Kidney (tissue), 14 donors: ENCODE measurements around the gene TAF3. TPM values are rescaled to one million over a fixed set of nuclear protein-coding genes. Genes with fewer than 3 reads are reported as not detected.
"Not testable (repeated sequence)": the region's sequence is repeated elsewhere in the genome, so short reads cannot be mapped to it uniquely, and the experiment has no call there.

Experiments used
- DNase-seq, 5 donors: peaks; one replicate each; pipeline ENCODE4 v3.0.0-alpha.2; 2013 to 2020
- FAIRE-seq: peaks from 2 replicates; lab custom pipeline; 2012; peaks lifted over from hg19 to GRCh38; lab: Jason Lieb, UNC
- H3K27ac ChIP-seq, 2 donors: one replicate each; pipeline ENCODE4 v1.7.0; 2013; ENCODE audit warnings: low read depth in 2 of 2, low read length in 2 of 2, inconsistent platforms in 1 of 2
- H3K27me3 ChIP-seq: one replicate; pipeline ENCODE4 v1.7.1; 2013; ENCODE audit warnings: low read length, inconsistent platforms; ENCODE audit not compliant: control insufficient read depth, insufficient read depth
- H3K36me3 ChIP-seq, 3 donors: one replicate each; pipeline versions ENCODE4 v1.7.0 to v1.7.1; 2013; ENCODE audit warnings: low read length in 3 of 3, control low read depth in 1 of 3, inconsistent platforms in 1 of 3; ENCODE audit not compliant: insufficient read depth in 3 of 3, control insufficient read depth in 2 of 3
- H3K4me1 ChIP-seq, 3 donors: one replicate each; pipeline versions ENCODE4 v1.7.0 to v1.7.1; 2013; ENCODE audit warnings: low read length in 3 of 3, inconsistent platforms in 1 of 3, low read depth in 1 of 3; ENCODE audit not compliant: control insufficient read depth in 2 of 3, insufficient read depth in 2 of 3
- H3K4me3 ChIP-seq, 3 donors: one replicate each; pipeline versions ENCODE4 v1.7.0 to v1.8.1; 2013; ENCODE audit warnings: low read length in 3 of 3, control low read depth in 1 of 3, inconsistent platforms in 1 of 3
- H3K9ac ChIP-seq, 3 donors: one replicate each; pipeline versions ENCODE4 v1.7.0 to v1.7.1; 2013; ENCODE audit warnings: low read length in 3 of 3, control low read depth in 1 of 3, inconsistent platforms in 1 of 3
- H3K9me3 ChIP-seq, 3 donors: one replicate each; pipeline versions ENCODE4 v1.7.0 to v1.7.1; 2013; ENCODE audit warnings: low read length in 3 of 3, control low read depth in 1 of 3, inconsistent platforms in 1 of 3; ENCODE audit not compliant: control insufficient read depth in 2 of 3, insufficient read depth in 1 of 3
- CTCF ChIP-seq: IDR thresholded peaks from 3 replicates; pipeline ENCODE4 v1.5.1; 2012; ENCODE audit warnings: mild to moderate bottlenecking, moderate library complexity, borderline replicate concordance; ENCODE audit not compliant: insufficient read depth; ENCODE audit errors: extremely low read depth
- intact Hi-C: fragments of 100-400 bp; cut with DNase I; formaldehyde crosslinking; loops from one replicate; pipeline ENCODE4 v1.11.1; 2022
- polyA plus RNA-seq: library from polyadenylated mRNA; stranded (reverse); fragments of 350-450 nt; fragmentation: Illumina TruSeq; extraction: RNeasy Lipid Tissue Mini Kit (QIAGEN cat#74804); gene quantifications from one replicate; pipeline ENCODE4 v1.2.3, GENCODE V29; 2014; ENCODE audit warnings: low read depth, low replicate concordance; ENCODE audit not compliant: insufficient read depth
- total RNA-seq: library from RNA; stranded (reverse); fragmentation: NEBNext Ultra II Directional; extraction: Animal tissue kit (Norgen Biotek cat#: 25700); gene quantifications from one replicate; pipeline ENCODE4 v1.2.1, GENCODE V29; 2021
- donor health status: control.
- donor health status: control.
- donor health status: control.
- donor health status: control.
- donor health status: control.
- donor health status: DM: yes; HTN: yes; CAD: no.
- donor health status: Normal renal cell carcinoma (clear cell type).

TAF3 gene
- total and polyA plus RNA-seq, 2 donors from 2014 or later = 4.0 to 8.7 TPM

- intact Hi-C loops = no loop called here
- no peaks in the 10 kb centered on the region for H3K36me3 ChIP-seq
- no peaks in the 10 kb centered on the region for H3K27me3 ChIP-seq
- no peak for DNase-seq
- H3K9ac ChIP-seq = no peak overlapping the region
- no peak overlapping the region for H3K27ac ChIP-seq
- TF ChIP-seq CTCF = no peak
- no peak for FAIRE-seq
- no peaks in the 10 kb centered on the region for H3K9me3 ChIP-seq
- H3K4me1 ChIP-seq = no peaks in the 10 kb centered on the region
- no peak overlapping the region for H3K4me3 ChIP-seq
Measured at GRCh38 chr10:8023321-8023720, 205.0 kb downstream of the TAF3 start.

- no peak for TF ChIP-seq CTCF
- no peaks in the 10 kb centered on the region for H3K36me3 ChIP-seq
- no peak overlapping the region for H3K9ac ChIP-seq
- no peak overlapping the region for H3K27ac ChIP-seq
- no peaks in the 10 kb centered on the region for H3K4me1 ChIP-seq
- no peaks in the 10 kb centered on the region for H3K27me3 ChIP-seq
- no peak overlapping the region for H3K4me3 ChIP-seq
- FAIRE-seq (no peak), DNase-seq (no peak)
- intact Hi-C loops = no loop called here
- no peaks in the 10 kb centered on the region for H3K9me3 ChIP-seq
Measured at GRCh38 chr10:8023851-8024250, 205.5 kb downstream of the TAF3 start.

- DNase-seq = peak in 2 of 5 donors; percentile 19 to 36
- Histone ChIP-seq H3K36me3 (no peaks in the 10 kb centered on the region), H3K27ac (no peak overlapping the region)
Measured at GRCh38 chr10:8026349-8027259, 208.3 kb downstream of the TAF3 start.

GRCh38 chr10:8031211-8031610 lies 212.9 kb downstream of the TAF3 start:
- H3K27ac ChIP-seq, intact Hi-C loops, H3K36me3 ChIP-seq, DNase-seq, H3K4me3 ChIP-seq, H3K9ac ChIP-seq, H3K4me1 ChIP-seq, H3K9me3 ChIP-seq, FAIRE-seq: not testable (repeated sequence)
- H3K27me3 ChIP-seq = peaks cover 21% of the 10 kb centered on the region

More at GRCh38 chr10:8026349-8027259, 208.3 kb downstream of the TAF3 start:
- intact Hi-C loops = no loop called here
- H3K9ac ChIP-seq = no peak overlapping the region
- H3K9me3 ChIP-seq = no peaks in the 10 kb centered on the region
- H3K27me3 ChIP-seq = peaks cover 4% of the 10 kb centered on the region
- no peaks in the 10 kb centered on the region for H3K4me1 ChIP-seq
- no peak for TF ChIP-seq CTCF
- FAIRE-seq = no peak
- peak overlapping the region in 2 of 3 donors; percentile 17 to 23 for H3K4me3 ChIP-seq
